ENCODE measurements around the gene CNIH1.

DNA sequence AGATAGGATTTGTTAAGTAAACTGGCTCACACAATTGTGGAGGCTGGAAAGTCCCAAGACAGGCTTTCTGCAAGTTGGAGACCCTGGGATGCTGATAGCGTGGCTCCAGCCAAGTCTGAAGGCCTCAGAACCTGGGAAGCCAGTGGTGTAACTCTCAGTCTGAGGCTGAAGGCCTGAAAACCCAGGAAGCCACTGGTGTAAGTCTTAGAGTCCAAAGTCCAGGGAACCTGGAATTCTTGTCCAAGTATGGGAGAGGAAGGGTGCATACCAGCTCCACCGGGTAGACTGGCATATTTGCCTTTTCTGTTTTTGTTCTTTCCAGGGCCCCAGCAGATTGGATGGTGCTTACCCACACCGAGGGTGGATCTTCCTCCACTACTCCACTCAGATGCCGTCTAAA lies 29.5 kb upstream of the CNIH1 start:
- TF ChIP-seq, protein P1, sequence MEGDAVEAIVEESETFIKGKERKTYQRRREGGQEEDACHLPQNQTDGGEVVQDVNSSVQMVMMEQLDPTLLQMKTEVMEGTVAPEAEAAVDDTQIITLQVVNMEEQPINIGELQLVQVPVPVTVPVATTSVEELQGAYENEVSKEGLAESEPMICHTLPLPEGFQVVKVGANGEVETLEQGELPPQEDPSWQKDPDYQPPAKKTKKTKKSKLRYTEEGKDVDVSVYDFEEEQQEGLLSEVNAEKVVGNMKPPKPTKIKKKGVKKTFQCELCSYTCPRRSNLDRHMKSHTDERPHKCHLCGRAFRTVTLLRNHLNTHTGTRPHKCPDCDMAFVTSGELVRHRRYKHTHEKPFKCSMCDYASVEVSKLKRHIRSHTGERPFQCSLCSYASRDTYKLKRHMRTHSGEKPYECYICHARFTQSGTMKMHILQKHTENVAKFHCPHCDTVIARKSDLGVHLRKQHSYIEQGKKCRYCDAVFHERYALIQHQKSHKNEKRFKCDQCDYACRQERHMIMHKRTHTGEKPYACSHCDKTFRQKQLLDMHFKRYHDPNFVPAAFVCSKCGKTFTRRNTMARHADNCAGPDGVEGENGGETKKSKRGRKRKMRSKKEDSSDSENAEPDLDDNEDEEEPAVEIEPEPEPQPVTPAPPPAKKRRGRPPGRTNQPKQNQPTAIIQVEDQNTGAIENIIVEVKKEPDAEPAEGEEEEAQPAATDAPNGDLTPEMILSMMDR (IDR thresholded peaks at IDR 0.05; ENCODE audit: low read length), result no peak
- TF ChIP-seq EZH2 (IDR thresholded peaks at IDR 0.05; ENCODE audit: borderline replicate concordance, low read length), result no peak

Measured in OCI-LY1 (cell line).